IMR-90 (cell line): ENCODE results near the gene DCC. TPM values are rescaled to one million over a fixed set of nuclear protein-coding genes. Genes with fewer than 3 reads are reported as not detected.

Experiments
- ATAC-seq: fragments of 200-7000 bp; cut with Tn5 transposase; 2 replicates; pipeline ENCODE4 v1.9.1; 2020; ENCODE audit warnings: low read depth, mild to moderate bottlenecking, moderate library complexity
- BruUV-seq: library from RNA; stranded (reverse); fragments of 400-500 nt; replicated peaks from 2 replicates; lab custom pipeline; 2021; lab: Mats Ljungman, UMichigan
- CTCF ChIA-PET: fragments of 300-600 bp; formaldehyde crosslinking; extraction: SDS; loops from one replicate; lab custom pipeline; 2021; ENCODE audit warnings: antibody characterized with exemption; lab: Yijun Ruan, JAX
- POLR2A ChIA-PET: fragments of 300-600 bp; sonication (Branson Sonifier 250); formaldehyde crosslinking; loops from one replicate; lab custom pipeline; 2022; ENCODE audit warnings: antibody characterized with exemption; ENCODE audit not compliant: unreplicated experiment; lab: Charles Lee
- DNase-seq: peaks from one replicate; pipeline ENCODE4 v3.0.0; 2013
- H2AFZ ChIP-seq: replicated peaks from 2 replicates; pipeline ENCODE3; 2013; ENCODE audit warnings: low read length, mild to moderate bottlenecking; ENCODE audit not compliant: poor library complexity
- H2AK5ac ChIP-seq: 2 replicates; pipeline ENCODE4 v1.6.1; 2013; ENCODE audit warnings: low read depth, low read length, inconsistent platforms
- H2AK9ac ChIP-seq: replicated peaks from 2 replicates; pipeline ENCODE3; 2013; ENCODE audit warnings: mild to moderate bottlenecking, low read depth, low read length, moderate library complexity; ENCODE audit not compliant: poor library complexity
- H2BK120ac ChIP-seq: 2 replicates; pipeline ENCODE4 v1.6.1; 2013; ENCODE audit warnings: low read depth, low read length, inconsistent platforms
- H2BK15ac ChIP-seq: 3 replicates; pipeline ENCODE4 v1.6.1; 2013; ENCODE audit warnings: low read depth, low read length, inconsistent platforms
- H2BK20ac ChIP-seq: 2 replicates; pipeline ENCODE4 v1.6.1; 2013; ENCODE audit warnings: low read depth, mild to moderate bottlenecking, inconsistent platforms, low read length, moderate library complexity
- H2BK5ac ChIP-seq: 2 replicates; pipeline ENCODE4 v1.6.1; 2013; ENCODE audit warnings: mild to moderate bottlenecking, low read depth, low read length, inconsistent platforms; ENCODE audit not compliant: poor library complexity, severe bottlenecking
- H3K14ac ChIP-seq: replicated peaks from 2 replicates; pipeline ENCODE4 v1.6.1; 2013; ENCODE audit warnings: low read depth, low read length, inconsistent platforms
- H3K18ac ChIP-seq: 2 replicates; pipeline ENCODE4 v1.6.1; 2013; ENCODE audit warnings: low read depth, low read length, control low read depth
- H3K23ac ChIP-seq: 2 replicates; pipeline ENCODE4 v1.6.1; 2013; ENCODE audit warnings: low read depth, low read length, inconsistent platforms
- H3K27ac ChIP-seq: 2 replicates; pipeline ENCODE4 v1.5.1; 2013; ENCODE audit warnings: mild to moderate bottlenecking, control low read depth, low read length; ENCODE audit not compliant: insufficient read depth
- H3K27me3 ChIP-seq: 2 replicates; pipeline ENCODE4 v1.6.1; 2013; ENCODE audit warnings: low read length; ENCODE audit not compliant: control insufficient read depth, insufficient read depth
- H3K36me3 ChIP-seq: 2 replicates; pipeline ENCODE4 v1.6.1; 2013; ENCODE audit warnings: low read length, mixed read lengths; ENCODE audit not compliant: control insufficient read depth, insufficient read depth
- H3K4ac ChIP-seq: 2 replicates; pipeline ENCODE4 v1.6.1; 2013; ENCODE audit warnings: low read depth, low read length, inconsistent platforms
- H3K4me1 ChIP-seq: 2 replicates; pipeline ENCODE4 v1.6.1; 2013; ENCODE audit warnings: low read length, mixed read lengths; ENCODE audit not compliant: control insufficient read depth, insufficient read depth
- H3K4me2 ChIP-seq: 2 replicates; pipeline ENCODE4 v1.6.1; 2013; ENCODE audit warnings: low read depth, mild to moderate bottlenecking, control low read depth, low read length, moderate library complexity
- H3K4me3 ChIP-seq: 2 replicates; pipeline ENCODE4 v1.5.1; 2013; ENCODE audit warnings: low read depth, mild to moderate bottlenecking, control low read depth, low read length, moderate library complexity; ENCODE audit not compliant: insufficient read depth
- H3K56ac ChIP-seq: 2 replicates; pipeline ENCODE4 v1.6.1; 2013; ENCODE audit warnings: low read length, inconsistent platforms; ENCODE audit not compliant: insufficient read depth; ENCODE audit errors: extremely low read depth
- H3K79me1 ChIP-seq, 2 experiments: 2 replicates each; pipeline ENCODE4 v1.6.1; 2013; ENCODE audit warnings: low read length in 2 of 2, inconsistent platforms in 1 of 2, low read depth in 1 of 2
- H3K9ac ChIP-seq: 2 replicates; pipeline ENCODE4 v1.6.1; 2013; ENCODE audit warnings: low read depth, low read length, control low read depth
- H3K9me1 ChIP-seq: 2 replicates; pipeline ENCODE4 v1.6.1; 2013; ENCODE audit warnings: low read length, inconsistent platforms; ENCODE audit not compliant: insufficient read depth
- H3K9me3 ChIP-seq: 2 replicates; pipeline ENCODE4 v1.6.1; 2013; ENCODE audit warnings: low read length; ENCODE audit not compliant: control insufficient read depth, insufficient read depth
- H4K20me1 ChIP-seq: 2 replicates; pipeline ENCODE4 v1.6.1; 2013; ENCODE audit warnings: low read length, inconsistent platforms; ENCODE audit not compliant: insufficient read depth
- H4K5ac ChIP-seq: 2 replicates; pipeline ENCODE4 v1.6.1; 2013; ENCODE audit warnings: mild to moderate bottlenecking, low read depth, low read length, control low read depth
- H4K8ac ChIP-seq, 2 experiments: 2 replicates each; pipeline ENCODE4 v1.6.1; 2013; ENCODE audit warnings: low read depth in 2 of 2, low read length in 2 of 2, control low read depth in 1 of 2, inconsistent platforms in 1 of 2
- H4K91ac ChIP-seq: 2 replicates; pipeline ENCODE4 v1.6.1; 2013; ENCODE audit warnings: low read depth, low read length, inconsistent platforms; ENCODE audit not compliant: insufficient read depth
- MAFK ChIP-seq: IDR thresholded peaks from 2 replicates; pipeline ENCODE4 v1.6.1; 2012; ENCODE audit warnings: low read depth, low read length, improper control_type of control experiment
- MAZ ChIP-seq: IDR thresholded peaks from 2 replicates; pipeline ENCODE4 v1.6.1; 2012; ENCODE audit warnings: low read depth, mild to moderate bottlenecking, low read length, improper control_type of control experiment, moderate library complexity, borderline replicate concordance
- WGBS, 2 experiments: methylation state at CpG; one replicate each; pipeline versions ENCODE4 v1.1.5 to v1.1.7; 2013; ENCODE audit warnings: missing lambda C conversion rate in 2 of 2; ENCODE audit not compliant: insufficient read length in 1 of 2; ENCODE audit errors: extremely low coverage in 2 of 2; 5-methylcytosine and 5-hydroxymethylcytosine counted together
- dilution Hi-C: fragments of 300-500 bp; cut with HindIII; formaldehyde crosslinking; loops from one replicate; pipeline ENCODE4 v1.14.3; 2018; ENCODE audit warnings: low sequenced_read_pairs; ENCODE audit not compliant: unreplicated experiment
- in situ Hi-C: fragments of 300-500 bp; cut with MboI; formaldehyde crosslinking; loops from 3 replicates; pipeline ENCODE4 v1.14.3; 2019; ENCODE audit warnings: low sequenced_read_pairs, inconsistent platforms, mixed read lengths
- intact Hi-C: fragments of 100-400 bp; cut with micrococcal nuclease; formaldehyde crosslinking; loops from 2 replicates; pipeline ENCODE4 v1.10.0; 2022
- polyA plus RNA-seq, 3 experiments: library from polyadenylated mRNA; depleted of rRNA; stranded (reverse); fragments of >200 nt; gene quantifications; 2 replicates each; pipeline ENCODE4 v1.2.3, GENCODE V29; 2012; ENCODE audit warnings: low replicate concordance in 1 of 3
- total RNA-seq: library from RNA; depleted of rRNA; stranded (reverse); fragments of >200 nt; gene quantifications from 2 replicates; pipeline ENCODE4 v1.2.3, GENCODE V29; 2012

Gene DCC
- total and polyA plus RNA-seq, 2 of the 4 experiments (the other 2 are of a cell fraction), result 0.31 to 0.54 TPM

- H3K4me3 ChIP-seq, result no peak overlapping the region
- no peak overlapping the region for H3K4me2 ChIP-seq
- no peak overlapping the region for H3K56ac ChIP-seq
- DNase-seq (no peak), ATAC-seq (no peak)
- peaks cover 2% of the 10 kb centered on the region; the same call in 1 of the 2 replicates for H3K9me3 ChIP-seq
- H2AFZ ChIP-seq, result no peak overlapping the region
- no CpG with 5 or more reads among the region's 6 CpGs for WGBS, 2 experiments
- no peak overlapping the region for H2BK5ac ChIP-seq
- in situ Hi-C loops (no loop called here), dilution Hi-C loops (no loop called here), intact Hi-C loops (no loop called here)
- no peaks in the 10 kb centered on the region for H3K9me1 ChIP-seq
- no peak overlapping the region for H3K23ac ChIP-seq
- H3K18ac ChIP-seq, result no peak overlapping the region
- POLR2A ChIA-PET, result interaction anchor here (0.6 kb wide), 1 partner anchor 288 kb away, joined by 3 read pairs; no protein-coding TSS in a partner anchor
- H3K14ac ChIP-seq, result no peak overlapping the region
- no peak overlapping the region for H2AK9ac ChIP-seq
- no peak overlapping the region for H4K8ac ChIP-seq
- no peak overlapping the region for H4K5ac ChIP-seq
- H2BK20ac ChIP-seq, result no peak overlapping the region
- H4K91ac ChIP-seq, result no peak overlapping the region
- H4K20me1 ChIP-seq, result no peaks in the 10 kb centered on the region
- no peak overlapping the region for H2BK120ac ChIP-seq
- no peaks in the 10 kb centered on the region for H3K79me1 ChIP-seq
- no peaks in the 10 kb centered on the region for H3K4me1 ChIP-seq
- no peak overlapping the region for H2AK5ac ChIP-seq
- BruUV-seq, result no TSS peak
- H3K27ac ChIP-seq, result no peak overlapping the region
- H3K36me3 ChIP-seq, result no peaks in the 10 kb centered on the region
- CTCF ChIA-PET, result no interaction called here
- no peaks in the 10 kb centered on the region for H3K27me3 ChIP-seq
- H2BK15ac ChIP-seq, result no peak overlapping the region
- no peak overlapping the region for H3K9ac ChIP-seq
- H3K4ac ChIP-seq, result no peak overlapping the region
- TF ChIP-seq MAFK (peak; percentile 93), MAZ (no peak)
Measured at GRCh38 chr18:52546686-52547346, 206.8 kb downstream of the DCC start.
